ENCODE data around the gene SCAP.

SCAP gene

GRCh38 chr3:47412453-47412756 is 63.3 kb downstream of the SCAP start:
- no peak overlapping the region for H3K27ac ChIP-seq
- no peak overlapping the region for H3K4me3 ChIP-seq
- no peak for DNase-seq (ENCODE audit: low read depth, low spot score)
- H3K9ac ChIP-seq (ENCODE audit: insufficient read length), result no peak overlapping the region
- H3K36me3 ChIP-seq (ENCODE audit: insufficient read depth, low read length), result no peaks in the 10 kb centered on the region; the same call in 1 of the 2 replicates
- no peaks in the 10 kb centered on the region for H3K9me3 ChIP-seq (ENCODE audit: low read depth, low read length)
- TF ChIP-seq EZH2 (IDR thresholded peaks at IDR 0.05) (no peak), POLR2AphosphoS5 (IDR thresholded peaks at IDR 0.05; ENCODE audit: borderline replicate concordance, low read depth, low read length) (no peak), FOXP2 (optimal IDR thresholded peaks at IDR 0.05; ENCODE audit: control extremely low read depth, extremely low read length, insufficient read depth) (no peak)

GRCh38 chr3:47411696-47412452 is 63.9 kb downstream of the SCAP start:
- H3K27ac ChIP-seq, result no peak overlapping the region
- DNase-seq (ENCODE audit: low read depth, low spot score), result no peak
- no peak overlapping the region for H3K9ac ChIP-seq (ENCODE audit: insufficient read length)
- no peaks in the 10 kb centered on the region for H3K9me3 ChIP-seq (ENCODE audit: low read depth, low read length)
- H3K36me3 ChIP-seq (ENCODE audit: insufficient read depth, low read length), result no peaks in the 10 kb centered on the region; the same call in 1 of the 2 replicates
- no peak overlapping the region for H3K4me3 ChIP-seq
- TF ChIP-seq POLR2AphosphoS5 (IDR thresholded peaks at IDR 0.05; ENCODE audit: borderline replicate concordance, low read depth, low read length), result peak; percentile 6; the same call in 1 of the 2 replicates
- no peak for TF ChIP-seq FOXP2 (optimal IDR thresholded peaks at IDR 0.05; ENCODE audit: control extremely low read depth, extremely low read length, insufficient read depth)
- TF ChIP-seq EZH2 (IDR thresholded peaks at IDR 0.05), result no peak

GRCh38 chr3:47410801-47411646 is 64.7 kb downstream of the SCAP start:
- Histone ChIP-seq H3K9ac (ENCODE audit: insufficient read length) (no peak overlapping the region), H3K4me3 (no peak overlapping the region), H3K27ac (no peak overlapping the region), H3K36me3 (ENCODE audit: insufficient read depth, low read length) (no peaks in the 10 kb centered on the region; the same call in 1 of the 2 replicates), H3K9me3 (ENCODE audit: low read depth, low read length) (no peaks in the 10 kb centered on the region)
- TF ChIP-seq EZH2 (IDR thresholded peaks at IDR 0.05), result no peak
- DNase-seq (ENCODE audit: low read depth, low spot score), result no peak

GRCh38 chr3:47410417-47410720 is 65.4 kb downstream of the SCAP start:
- Histone ChIP-seq H3K9me3 (ENCODE audit: low read depth, low read length) (no peaks in the 10 kb centered on the region), H3K9ac (ENCODE audit: insufficient read length) (no peak overlapping the region), H3K36me3 (ENCODE audit: insufficient read depth, low read length) (no peaks in the 10 kb centered on the region; the same call in 1 of the 2 replicates), H3K4me3 (no peak overlapping the region), H3K27ac (no peak overlapping the region)
- TF ChIP-seq POLR2AphosphoS5 (IDR thresholded peaks at IDR 0.05; ENCODE audit: borderline replicate concordance, low read depth, low read length) (no peak), EZH2 (IDR thresholded peaks at IDR 0.05) (no peak), FOXP2 (optimal IDR thresholded peaks at IDR 0.05; ENCODE audit: control extremely low read depth, extremely low read length, insufficient read depth) (no peak)
- no peak for DNase-seq (ENCODE audit: low read depth, low spot score)

GRCh38 chr3:47409688-47410416 is 65.9 kb downstream of the SCAP start:
- no peaks in the 10 kb centered on the region; the same call in 1 of the 2 replicates for H3K36me3 ChIP-seq (ENCODE audit: insufficient read depth, low read length)
- no peaks in the 10 kb centered on the region for H3K9me3 ChIP-seq (ENCODE audit: low read depth, low read length)
- H3K9ac ChIP-seq (ENCODE audit: insufficient read length), result no peak overlapping the region
- no peak overlapping the region for H3K27ac ChIP-seq
- no peak overlapping the region for H3K4me3 ChIP-seq
- no peak for TF ChIP-seq EZH2 (IDR thresholded peaks at IDR 0.05)
- no peak for TF ChIP-seq POLR2AphosphoS5 (IDR thresholded peaks at IDR 0.05; ENCODE audit: borderline replicate concordance, low read depth, low read length)
- TF ChIP-seq FOXP2 (optimal IDR thresholded peaks at IDR 0.05; ENCODE audit: control extremely low read depth, extremely low read length, insufficient read depth), result no peak
- DNase-seq (ENCODE audit: low read depth, low spot score), result no peak

GRCh38 chr3:47409284-47409683 is 66.5 kb downstream of the SCAP start:
- H3K9me3 ChIP-seq (ENCODE audit: low read depth, low read length), result no peaks in the 10 kb centered on the region
- no peaks in the 10 kb centered on the region; the same call in 1 of the 2 replicates for H3K36me3 ChIP-seq (ENCODE audit: insufficient read depth, low read length)
- H3K27ac ChIP-seq, result no peak overlapping the region
- no peak overlapping the region for H3K4me3 ChIP-seq
- no peak for DNase-seq (ENCODE audit: low read depth, low spot score)
- H3K9ac ChIP-seq (ENCODE audit: insufficient read length), result no peak overlapping the region
- TF ChIP-seq EZH2 (IDR thresholded peaks at IDR 0.05) (no peak), POLR2AphosphoS5 (IDR thresholded peaks at IDR 0.05; ENCODE audit: borderline replicate concordance, low read depth, low read length) (no peak), FOXP2 (optimal IDR thresholded peaks at IDR 0.05; ENCODE audit: control extremely low read depth, extremely low read length, insufficient read depth) (no peak)

GRCh38 chr3:47408839-47409229 is 66.9 kb downstream of the SCAP start:
- no peaks in the 10 kb centered on the region for H3K9me3 ChIP-seq (ENCODE audit: low read depth, low read length)
- no peak overlapping the region for H3K4me3 ChIP-seq
- no peak overlapping the region for H3K9ac ChIP-seq (ENCODE audit: insufficient read length)
- no peak for TF ChIP-seq FOXP2 (optimal IDR thresholded peaks at IDR 0.05; ENCODE audit: control extremely low read depth, extremely low read length, insufficient read depth)
- TF ChIP-seq POLR2AphosphoS5 (IDR thresholded peaks at IDR 0.05; ENCODE audit: borderline replicate concordance, low read depth, low read length), result no peak
- TF ChIP-seq EZH2 (IDR thresholded peaks at IDR 0.05), result no peak
- no peak overlapping the region for H3K27ac ChIP-seq
- no peak for DNase-seq (ENCODE audit: low read depth, low spot score)
- H3K36me3 ChIP-seq (ENCODE audit: insufficient read depth, low read length), result no peaks in the 10 kb centered on the region; the same call in 1 of the 2 replicates

Data from SK-N-MC (cell line).